CD4-positive, alpha-beta memory T cell (primary cell): ENCODE measurements around the gene SOX4. TPM values are rescaled to one million over a fixed set of nuclear protein-coding genes. Genes with fewer than 3 reads are reported as not detected.

Source experiments
- CTCF ChIA-PET: fragments of 350-600 bp; sonication (Branson Sonifier 250); formaldehyde crosslinking; loops from one replicate; lab custom pipeline; 2021; ENCODE audit warnings: inconsistent platforms; ENCODE audit not compliant: partially characterized antibody; lab: Charles Lee
- POLR2A ChIA-PET: fragments of 350-600 bp; sonication (Branson Sonifier 250); formaldehyde crosslinking; loops from one replicate; lab custom pipeline; 2021; ENCODE audit not compliant: partially characterized antibody; lab: Charles Lee
- DNase-seq, 5 donors: peaks; one replicate each; pipeline versions ENCODE4 v3.0.0 to v3.0.0-alpha.2; 2020 to 2022; ENCODE audit warnings: mixed read lengths in 1 of 5
- H3K27ac ChIP-seq: one replicate; pipeline ENCODE4 v1.7.0; 2013; ENCODE audit warnings: low read depth, low read length
- H3K27me3 ChIP-seq: 2 replicates; pipeline ENCODE4 v1.7.0; 2013; ENCODE audit warnings: mild to moderate bottlenecking, low read length, moderate library complexity; ENCODE audit not compliant: insufficient read depth
- H3K36me3 ChIP-seq: 2 replicates; pipeline ENCODE4 v1.7.0; 2013; ENCODE audit warnings: mild to moderate bottlenecking, low read length, moderate library complexity; ENCODE audit not compliant: insufficient read depth
- H3K4me1 ChIP-seq: 2 replicates; pipeline ENCODE4 v1.7.0; 2013; ENCODE audit warnings: mild to moderate bottlenecking, low read length, moderate library complexity; ENCODE audit not compliant: insufficient read depth
- H3K4me3 ChIP-seq, 2 donors: one replicate each; pipeline ENCODE4 v1.7.0; 2013; ENCODE audit warnings: low read length in 2 of 2, mild to moderate bottlenecking in 1 of 2
- H3K9me3 ChIP-seq, 2 donors: one replicate each; pipeline ENCODE4 v1.7.0; 2013; ENCODE audit warnings: low read length in 2 of 2, control low read depth in 1 of 2; ENCODE audit not compliant: control insufficient read depth in 1 of 2
- H3K27ac Mint-ChIP-seq, 7 donors: one replicate each; pipeline ENCODE4 v1.8.0; 2020 to 2021; ENCODE audit warnings: mixed read lengths in 7 of 7, mild to moderate bottlenecking in 6 of 7, inconsistent platforms in 3 of 7, moderate library complexity in 3 of 7
- H3K27me3 Mint-ChIP-seq, 2 donors: one replicate each; pipeline ENCODE4 v1.8.0; 2020 to 2021; ENCODE audit warnings: mixed read lengths in 2 of 2
- H3K36me3 Mint-ChIP-seq, 2 donors: one replicate each; pipeline ENCODE4 v1.8.0; 2020 to 2021; ENCODE audit warnings: mixed read lengths in 2 of 2, inconsistent platforms in 1 of 2, mild to moderate bottlenecking in 1 of 2
- H3K4me1 Mint-ChIP-seq, 4 donors: one replicate each; pipeline ENCODE4 v1.8.0; 2020 to 2021; ENCODE audit warnings: mixed read lengths in 4 of 4, mild to moderate bottlenecking in 1 of 4
- H3K4me3 Mint-ChIP-seq, 8 donors: one replicate each; pipeline ENCODE4 v1.8.0; 2020 to 2021; ENCODE audit warnings: mixed read lengths in 8 of 8, mild to moderate bottlenecking in 7 of 8, moderate library complexity in 6 of 8, inconsistent platforms in 3 of 8
- H3K9me3 Mint-ChIP-seq, 8 donors: one replicate each; pipeline ENCODE4 v1.8.0; 2020 to 2021; ENCODE audit warnings: mixed read lengths in 8 of 8, mild to moderate bottlenecking in 5 of 8, inconsistent platforms in 3 of 8, moderate library complexity in 1 of 8
- intact Hi-C: fragments of 100-400 bp; cut with micrococcal nuclease; formaldehyde crosslinking; loops from one replicate; pipeline ENCODE4 v1.15.1; 2023
- polyA plus RNA-seq, 2 donors: library from polyadenylated mRNA; unstranded; fragments of 300-500 nt; fragmentation: Illumina TruSeq; gene quantifications; one replicate each; pipeline ENCODE4 v1.2.3, GENCODE V29; 2021
- total RNA-seq, 2 experiments: library from RNA; stranded (reverse); gene quantifications; one replicate each; pipeline ENCODE4 v1.2.3, GENCODE V29; 2021

The SOX4 gene
- total and polyA plus RNA-seq, 4 experiments from 2014 or later = 0.11 to 0.14 (median 0.12) TPM

GRCh38 chr6:21633511-21634109, 40.1 kb downstream of the SOX4 start:
- intact Hi-C loops = no loop called here
- CTCF ChIA-PET = interaction anchor here (0.7 kb wide), 1 partner anchor 12 kb away, joined by 3 read pairs; no protein-coding TSS in a partner anchor
- H3K27me3 ChIP-seq = no peaks in the 10 kb centered on the region
- POLR2A ChIA-PET = no interaction called here
- no peak for DNase-seq
- Mint-ChIP-seq H3K4me3 (no peak overlapping the region), H3K27me3 (peaks cover 1 to 3% of the 10 kb centered on the region in 2 donors), H3K36me3 (no peaks in the 10 kb centered on the region), H3K27ac (no peak overlapping the region), H3K4me1 (no peaks in the 10 kb centered on the region), H3K9me3 (peaks cover 0 to 3% (median 0%) of the 10 kb centered on the region in 8 donors)
- H3K4me1 ChIP-seq = no peaks in the 10 kb centered on the region
- no peak overlapping the region for H3K27ac ChIP-seq
- H3K9me3 ChIP-seq = no peaks in the 10 kb centered on the region
- H3K36me3 ChIP-seq = no peaks in the 10 kb centered on the region
- H3K4me3 ChIP-seq = no peak overlapping the region

DNA sequence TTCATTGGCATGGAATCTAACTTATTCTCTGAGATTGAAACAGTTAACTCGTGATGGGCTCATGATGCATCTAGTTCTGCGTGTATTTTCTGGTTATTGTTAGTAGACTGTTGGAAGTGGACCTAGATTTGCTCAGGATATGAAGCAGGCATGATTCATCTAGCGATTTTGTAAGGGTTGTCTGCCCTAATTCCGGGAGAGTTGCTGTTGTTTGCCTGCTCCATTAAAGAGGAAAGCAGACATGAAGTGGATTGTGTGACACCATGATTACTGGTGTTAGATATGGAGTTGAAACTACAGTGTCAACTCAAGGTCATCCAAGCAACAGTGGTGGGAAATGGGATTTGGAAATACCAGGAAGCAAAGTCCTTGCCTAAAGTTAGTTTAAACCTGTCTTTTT, 41.0 kb downstream of the SOX4 start:
- intact Hi-C loops = no loop called here
- Mint-ChIP-seq H3K27me3 (peaks cover 0 to 3% of the 10 kb centered on the region in 2 donors), H3K9me3 (peaks cover 0 to 3% (median 0%) of the 10 kb centered on the region in 8 donors), H3K4me1 (no peaks in the 10 kb centered on the region), H3K36me3 (no peaks in the 10 kb centered on the region), H3K4me3 (no peak overlapping the region), H3K27ac (no peak overlapping the region)
- no peak overlapping the region for H3K4me3 ChIP-seq
- CTCF ChIA-PET = no interaction called here
- H3K4me1 ChIP-seq = no peaks in the 10 kb centered on the region
- H3K27me3 ChIP-seq = no peaks in the 10 kb centered on the region
- no peaks in the 10 kb centered on the region for H3K36me3 ChIP-seq
- H3K9me3 ChIP-seq = no peaks in the 10 kb centered on the region
- POLR2A ChIA-PET = no interaction called here
- no peak overlapping the region for H3K27ac ChIP-seq
- no peak for DNase-seq

DNA sequence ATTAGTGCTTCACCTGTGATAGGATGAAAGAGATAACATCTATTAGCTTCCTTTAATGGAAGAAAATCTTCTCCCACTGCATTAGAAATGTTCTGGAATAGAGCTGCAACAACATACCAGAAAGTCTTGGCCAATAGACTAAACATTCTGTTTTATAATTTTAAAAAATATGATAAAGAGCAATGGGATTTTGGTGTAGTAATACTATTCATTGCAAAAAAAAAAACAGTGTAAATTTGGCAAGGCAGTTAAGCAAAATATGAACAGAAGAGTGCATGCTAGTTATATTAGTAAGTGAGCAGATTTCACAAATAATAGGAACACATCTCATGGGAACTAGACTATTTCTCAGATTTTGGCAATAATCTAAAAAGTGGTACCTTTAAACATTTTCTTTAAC, 43.3 kb downstream of the SOX4 start:
- H3K36me3 Mint-ChIP-seq = no peaks in the 10 kb centered on the region
- Histone ChIP-seq H3K27ac (no peak overlapping the region), H3K4me1 (no peaks in the 10 kb centered on the region), H3K4me3 (no peak overlapping the region), H3K9me3 (no peaks in the 10 kb centered on the region), H3K36me3 (no peaks in the 10 kb centered on the region), H3K27me3 (no peaks in the 10 kb centered on the region)
- H3K27me3 Mint-ChIP-seq = no peaks in the 10 kb centered on the region
- no peaks in the 10 kb centered on the region for H3K4me1 Mint-ChIP-seq
- peaks cover 0 to 3% (median 0%) of the 10 kb centered on the region in 8 donors for H3K9me3 Mint-ChIP-seq
- ChIA-PET CTCF (no interaction called here), POLR2A (no interaction called here)
- H3K4me3 Mint-ChIP-seq = no peak overlapping the region
- intact Hi-C loops = no loop called here
- DNase-seq = no peak
- no peak overlapping the region for H3K27ac Mint-ChIP-seq

- CTCF ChIA-PET = no interaction called here
- no peaks in the 10 kb centered on the region for H3K9me3 ChIP-seq
- no peaks in the 10 kb centered on the region for H3K4me1 ChIP-seq
- DNase-seq = no peak
- no peak overlapping the region for H3K4me3 ChIP-seq
- peaks cover 0 to 5% (median 0%) of the 10 kb centered on the region in 8 donors for H3K9me3 Mint-ChIP-seq
- no peaks in the 10 kb centered on the region for H3K27me3 ChIP-seq
- no peaks in the 10 kb centered on the region for H3K4me1 Mint-ChIP-seq
- H3K36me3 ChIP-seq = no peaks in the 10 kb centered on the region
- no peaks in the 10 kb centered on the region for H3K36me3 Mint-ChIP-seq
- no peak overlapping the region for H3K27ac Mint-ChIP-seq
- POLR2A ChIA-PET = no interaction called here
- H3K27ac ChIP-seq = no peak overlapping the region
- no peak overlapping the region for H3K4me3 Mint-ChIP-seq
- intact Hi-C loops = no loop called here
- H3K27me3 Mint-ChIP-seq = peaks cover 0 to 1% of the 10 kb centered on the region in 2 donors
These were observed 45.8 kb downstream of the SOX4 start for GRCh38 chr6:21639316-21639715.
